A673 (cell line): Measurements from ENCODE around the gene CHD5. TPM values are rescaled to one million over a fixed set of nuclear protein-coding genes. Genes with fewer than 3 reads are reported as not detected.

Source experiments
- BruUV-seq: library from RNA; stranded (reverse); fragments of 400-500 nt; replicated peaks from 2 replicates; lab custom pipeline; 2021; lab: Mats Ljungman, UMichigan
- CTCF ChIA-PET: fragments of 300-600 bp; sonication (Branson Sonifier 250); formaldehyde crosslinking; loops from one replicate; lab custom pipeline; 2022; ENCODE audit warnings: antibody characterized with exemption; lab: Charles Lee
- POLR2A ChIA-PET: fragments of 300-600 bp; sonication (Branson Sonifier 250); formaldehyde crosslinking; loops from one replicate; lab custom pipeline; 2022; ENCODE audit warnings: antibody characterized with exemption; ENCODE audit not compliant: low non-redundant PET; lab: Charles Lee
- DNase-seq: peaks from one replicate; pipeline ENCODE4 v3.0.0-alpha.2; 2015; ENCODE audit warnings: low spot score
- H3K27ac ChIP-seq: fragments of 200-600 bp; sonication (generic); 2 replicates; pipeline ENCODE4 v1.5.1; 2016; ENCODE audit warnings: mixed run types, low read depth, mild to moderate bottlenecking, mixed read lengths, antibody characterized with exemption, low read length; ENCODE audit not compliant: poor library complexity, severe bottlenecking
- H3K27me3 ChIP-seq: fragments of 200-600 bp; sonication (generic); replicated peaks from 2 replicates; pipeline ENCODE4 v1.6.1; 2017; ENCODE audit warnings: mixed run types, low read depth, mild to moderate bottlenecking, mixed read lengths, antibody characterized with exemption, low read length; ENCODE audit not compliant: insufficient read depth, poor library complexity
- H3K36me3 ChIP-seq: fragments of 200-600 bp; sonication (generic); 2 replicates; pipeline ENCODE4 v1.6.1; 2016; ENCODE audit warnings: mixed run types, mild to moderate bottlenecking, mixed read lengths, antibody characterized with exemption, low read length; ENCODE audit not compliant: insufficient read depth, poor library complexity, severe bottlenecking
- H3K4me1 ChIP-seq: fragments of 200-600 bp; sonication (generic); 2 replicates; pipeline ENCODE4 v1.6.1; 2017; ENCODE audit warnings: mixed run types, mild to moderate bottlenecking, mixed read lengths, antibody characterized with exemption, low read length; ENCODE audit not compliant: insufficient read depth, poor library complexity, severe bottlenecking
- H3K4me3 ChIP-seq: fragments of 200-600 bp; sonication (generic); 2 replicates; pipeline ENCODE4 v1.5.1; 2016; ENCODE audit warnings: low read depth, mixed run types, mild to moderate bottlenecking, mixed read lengths, low read length; ENCODE audit not compliant: poor library complexity, severe bottlenecking
- H3K9me3 ChIP-seq: fragments of 200-600 bp; sonication (generic); 2 replicates; pipeline ENCODE4 v1.6.1; 2016; ENCODE audit warnings: mixed run types, low read depth, mild to moderate bottlenecking, mixed read lengths, antibody characterized with exemption, low read length; ENCODE audit not compliant: poor library complexity, severe bottlenecking
- EZH2 ChIP-seq: fragments of 200-600 bp; sonication (generic); IDR thresholded peaks from 2 replicates; pipeline ENCODE4 v1.6.1; 2017; ENCODE audit warnings: borderline replicate concordance, low read depth, mild to moderate bottlenecking, mixed read lengths, antibody characterized with exemption, low read length; ENCODE audit not compliant: poor library complexity, severe bottlenecking
- intact Hi-C: fragments of 100-400 bp; cut with micrococcal nuclease; formaldehyde crosslinking; loops from one replicate; pipeline ENCODE4 v1.10.0; 2022; ENCODE audit not compliant: unreplicated experiment
- total RNA-seq: library from RNA; stranded (reverse); gene quantifications from 2 replicates; pipeline ENCODE4 v1.2.3, GENCODE V29; 2021
- TF ChIP-seq, protein P1 (sequence below): fragments of 300-800, 200-600 bp; sonication (generic); conservative IDR thresholded peaks from 2 replicates; pipeline ENCODE4 v1.5.1; 2017; ENCODE audit warnings: low read depth, mild to moderate bottlenecking, antibody characterized with exemption, low read length, moderate library complexity, mixed read lengths

CHD5 gene
- total RNA-seq, 1 experiment from 2014 or later, result 0.58 TPM

DNA sequence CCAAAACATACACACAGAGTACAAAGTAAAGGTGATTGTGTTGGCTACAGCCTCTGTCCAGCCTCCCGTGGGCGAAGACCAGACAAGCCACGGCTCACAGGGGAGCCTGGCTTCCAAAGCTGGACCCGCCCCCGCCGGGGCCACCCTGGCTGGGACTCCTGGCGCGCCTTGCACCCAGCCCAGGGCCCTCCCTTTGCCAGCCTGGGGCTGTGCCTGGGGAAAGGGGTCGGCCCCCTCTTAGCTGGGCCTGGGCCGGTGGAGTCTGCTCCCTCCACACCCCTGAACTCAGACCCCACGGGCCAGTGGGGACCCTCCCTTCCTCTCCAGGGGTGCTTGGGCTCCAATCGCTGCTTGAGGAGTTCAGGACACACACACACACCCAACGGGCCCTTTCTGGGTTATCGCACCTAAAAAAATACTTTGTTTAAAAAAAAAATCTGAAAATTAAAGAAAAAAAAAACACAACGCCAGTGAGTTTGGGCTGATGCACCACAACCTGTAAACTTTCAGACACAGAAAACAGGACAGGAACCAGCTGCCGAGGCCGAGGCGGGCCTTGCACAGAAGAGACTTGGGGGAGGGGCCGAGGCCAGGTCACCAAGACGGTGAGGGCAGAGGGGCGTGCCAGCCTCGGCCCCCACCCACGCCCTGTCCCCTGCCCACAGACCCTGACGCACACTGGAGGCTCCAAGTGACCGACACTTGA is 78.1 kb downstream of the CHD5 start:
- CTCF ChIA-PET, result no interaction called here
- intact Hi-C loops, result no loop called here

DNA sequence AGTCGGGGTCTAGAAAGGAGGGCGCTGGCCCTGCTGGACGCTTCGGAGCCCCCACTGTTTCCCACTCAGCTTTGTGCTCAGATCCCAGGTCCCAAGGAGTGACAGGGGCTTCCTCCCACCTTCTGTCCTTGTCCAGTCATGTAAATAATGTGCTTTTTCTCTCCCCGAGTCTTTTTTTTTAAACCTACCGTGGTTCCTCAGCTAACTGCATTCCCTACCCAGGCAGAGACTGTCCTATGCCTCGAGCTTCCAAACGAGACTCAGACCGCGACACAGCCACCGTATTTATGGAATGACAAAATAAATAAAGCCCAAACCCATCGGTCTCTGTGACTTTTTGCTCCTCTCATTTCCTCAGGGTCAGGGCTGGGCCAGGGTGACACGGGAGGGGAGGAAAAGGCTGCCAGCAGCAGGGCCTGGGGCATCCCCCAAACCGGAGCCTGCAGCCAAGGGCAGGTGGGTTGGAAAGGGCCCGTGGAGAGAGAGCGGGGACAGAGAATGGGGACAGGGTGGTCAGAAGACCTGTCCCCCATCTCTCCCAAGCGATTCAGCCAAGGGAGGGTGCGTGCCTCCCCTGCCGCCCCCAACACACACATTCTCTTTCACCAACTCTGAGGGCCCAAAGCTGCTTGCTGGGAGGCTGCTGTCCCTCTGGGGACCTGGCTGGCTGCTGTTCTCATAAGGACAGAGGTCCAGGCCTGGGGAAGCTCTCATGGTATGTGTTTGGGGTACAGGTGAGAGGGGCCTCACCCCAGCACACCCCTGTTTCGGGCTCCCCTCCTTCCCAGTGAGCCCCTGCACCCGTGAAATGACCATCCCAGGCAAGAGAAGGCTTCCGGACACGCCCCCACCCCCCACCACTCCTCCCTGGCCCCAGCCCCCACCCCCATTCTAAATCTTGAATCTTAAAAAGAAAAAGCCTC is 79.0 kb downstream of the CHD5 start:
- DNase-seq, result no peak

More for the DNA sequence above, 78.1 kb downstream of the CHD5 start:
- Histone ChIP-seq H3K27me3 (no peaks in the 10 kb centered on the region), H3K9me3 (no peaks in the 10 kb centered on the region), H3K36me3 (no peaks in the 10 kb centered on the region), H3K4me1 (no peaks in the 10 kb centered on the region), H3K27ac (no peak overlapping the region), H3K4me3 (no peak overlapping the region)
- no TSS peak for BruUV-seq
- POLR2A ChIA-PET, result no interaction called here
- no peak for DNase-seq
- TF ChIP-seq, protein P1, sequence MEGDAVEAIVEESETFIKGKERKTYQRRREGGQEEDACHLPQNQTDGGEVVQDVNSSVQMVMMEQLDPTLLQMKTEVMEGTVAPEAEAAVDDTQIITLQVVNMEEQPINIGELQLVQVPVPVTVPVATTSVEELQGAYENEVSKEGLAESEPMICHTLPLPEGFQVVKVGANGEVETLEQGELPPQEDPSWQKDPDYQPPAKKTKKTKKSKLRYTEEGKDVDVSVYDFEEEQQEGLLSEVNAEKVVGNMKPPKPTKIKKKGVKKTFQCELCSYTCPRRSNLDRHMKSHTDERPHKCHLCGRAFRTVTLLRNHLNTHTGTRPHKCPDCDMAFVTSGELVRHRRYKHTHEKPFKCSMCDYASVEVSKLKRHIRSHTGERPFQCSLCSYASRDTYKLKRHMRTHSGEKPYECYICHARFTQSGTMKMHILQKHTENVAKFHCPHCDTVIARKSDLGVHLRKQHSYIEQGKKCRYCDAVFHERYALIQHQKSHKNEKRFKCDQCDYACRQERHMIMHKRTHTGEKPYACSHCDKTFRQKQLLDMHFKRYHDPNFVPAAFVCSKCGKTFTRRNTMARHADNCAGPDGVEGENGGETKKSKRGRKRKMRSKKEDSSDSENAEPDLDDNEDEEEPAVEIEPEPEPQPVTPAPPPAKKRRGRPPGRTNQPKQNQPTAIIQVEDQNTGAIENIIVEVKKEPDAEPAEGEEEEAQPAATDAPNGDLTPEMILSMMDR, result no peak
- no peak for TF ChIP-seq EZH2

More for the DNA sequence above, 79.0 kb downstream of the CHD5 start:
- no peaks in the 10 kb centered on the region for H3K4me1 ChIP-seq
- H3K27me3 ChIP-seq, result no peaks in the 10 kb centered on the region
- no peak overlapping the region for H3K4me3 ChIP-seq
- TF ChIP-seq, protein P1, result no peak
- no peak for TF ChIP-seq EZH2
- H3K36me3 ChIP-seq, result no peaks in the 10 kb centered on the region
- H3K9me3 ChIP-seq, result no peaks in the 10 kb centered on the region
- ChIA-PET POLR2A (no interaction called here), CTCF (no interaction called here)
- BruUV-seq, result no TSS peak
- intact Hi-C loops, result no loop called here
- H3K27ac ChIP-seq, result no peak overlapping the region
